ENCODE results near the gene PEX10. TPM values are rescaled to one million over a fixed set of nuclear protein-coding genes. Genes with fewer than 3 reads are reported as not detected.

PEX10 gene
- total RNA-seq, 5 donors from 2014 or later (not counting 1 experiment from before 2014, with no cell fraction given), result 11.7 to 13.2 (median 12.2) TPM

- H3K4me1 ChIP-seq (ENCODE audit: control insufficient read depth in 1 of 2, extremely low read depth in 1 of 2, insufficient read depth in 2 of 2, low read length in 2 of 2), result no peaks in the 10 kb centered on the region
- H3K27me3 ChIP-seq (replicated peaks in 1 of 2; ENCODE audit: control insufficient read depth in 2 of 2, extremely low read depth in 1 of 2, insufficient read depth in 2 of 2, low read length in 1 of 2), result peaks cover 0 to 4% of the 10 kb centered on the region in 2 experiments
- DNase-seq (no peak), ATAC-seq (replicated peaks in 1 of 4) (no peak)
- H3K36me3 ChIP-seq (ENCODE audit: control insufficient read depth in 2 of 2, extremely low read depth in 1 of 2, insufficient read depth in 1 of 2, low read length in 1 of 2), result no peaks in the 10 kb centered on the region
- no peaks in the 10 kb centered on the region for H3K4me1 Mint-ChIP-seq
- H3K4me3 Mint-ChIP-seq, result no peak overlapping the region
- H3K4me3 ChIP-seq (ENCODE audit: control insufficient read depth in 1 of 2, extremely low read depth in 1 of 2, low read length in 1 of 2), result no peak overlapping the region
- no peak overlapping the region for H3K27ac ChIP-seq (ENCODE audit: low read length)
- H3K27ac Mint-ChIP-seq, result no peak overlapping the region
- 91% methylated on average over 10 of the region's 23 CpGs for WGBS (ENCODE audit: insufficient coverage)
- no peaks in the 10 kb centered on the region for H3K9me3 Mint-ChIP-seq
- no peaks in the 10 kb centered on the region for H3K9me3 ChIP-seq
- POLR2A ChIA-PET, result no interaction called here
- CTCF ChIA-PET, result no interaction called here
- no peaks in the 10 kb centered on the region for H3K36me3 Mint-ChIP-seq
- H3K27me3 Mint-ChIP-seq, result peaks cover 0 to 5% of the 10 kb centered on the region in 2 donors
Observed at GRCh38 chr1:2449636-2450454, 37.5 kb upstream of the PEX10 start.

- no peak overlapping the region for H3K27ac ChIP-seq (ENCODE audit: low read length)
- Mint-ChIP-seq H3K27ac (no peak overlapping the region), H3K9me3 (no peaks in the 10 kb centered on the region), H3K4me3 (no peak overlapping the region), H3K27me3 (peaks cover 0 to 8% of the 10 kb centered on the region in 2 donors), H3K36me3 (no peaks in the 10 kb centered on the region), H3K4me1 (no peaks in the 10 kb centered on the region)
- WGBS (ENCODE audit: insufficient coverage), result 61% methylated on average over 14 of the region's 18 CpGs
- H3K36me3 ChIP-seq (ENCODE audit: control insufficient read depth in 2 of 2, extremely low read depth in 1 of 2, insufficient read depth in 1 of 2, low read length in 1 of 2), result no peaks in the 10 kb centered on the region
- ATAC-seq (replicated peaks in 1 of 4) (no peak), DNase-seq (no peak)
- ChIA-PET POLR2A (no interaction called here), CTCF (no interaction called here)
- no peaks in the 10 kb centered on the region for H3K9me3 ChIP-seq
- H3K4me1 ChIP-seq (ENCODE audit: control insufficient read depth in 1 of 2, extremely low read depth in 1 of 2, insufficient read depth in 2 of 2, low read length in 2 of 2), result peaks cover 0 to 7% of the 10 kb centered on the region in 2 experiments
- no peak overlapping the region for H3K4me3 ChIP-seq (ENCODE audit: control insufficient read depth in 1 of 2, extremely low read depth in 1 of 2, low read length in 1 of 2)
- H3K27me3 ChIP-seq (replicated peaks in 1 of 2; ENCODE audit: control insufficient read depth in 2 of 2, extremely low read depth in 1 of 2, insufficient read depth in 2 of 2, low read length in 1 of 2), result peaks cover 0 to 17% of the 10 kb centered on the region in 2 experiments
Observed at GRCh38 chr1:2448098-2448445, 35.7 kb upstream of the PEX10 start.

- H3K4me1 ChIP-seq (ENCODE audit: control insufficient read depth in 1 of 2, extremely low read depth in 1 of 2, insufficient read depth in 2 of 2, low read length in 2 of 2), result peaks cover 0 to 10% of the 10 kb centered on the region in 2 experiments
- Mint-ChIP-seq H3K36me3 (no peaks in the 10 kb centered on the region), H3K4me3 (no peak overlapping the region), H3K4me1 (no peaks in the 10 kb centered on the region), H3K9me3 (no peaks in the 10 kb centered on the region), H3K27ac (no peak overlapping the region), H3K27me3 (peaks cover 4 to 11% of the 10 kb centered on the region in 2 donors)
- ATAC-seq (replicated peaks in 1 of 4) (no peak), DNase-seq (no peak)
- CTCF ChIA-PET, result no interaction called here
- peaks cover 0 to 23% of the 10 kb centered on the region in 2 experiments for H3K27me3 ChIP-seq (replicated peaks in 1 of 2; ENCODE audit: control insufficient read depth in 2 of 2, extremely low read depth in 1 of 2, insufficient read depth in 2 of 2, low read length in 1 of 2)
- H3K36me3 ChIP-seq (ENCODE audit: control insufficient read depth in 2 of 2, extremely low read depth in 1 of 2, insufficient read depth in 1 of 2, low read length in 1 of 2), result no peaks in the 10 kb centered on the region
- POLR2A ChIA-PET, result no interaction called here
- no peak overlapping the region for H3K27ac ChIP-seq (ENCODE audit: low read length)
- H3K9me3 ChIP-seq, result no peaks in the 10 kb centered on the region
- H3K4me3 ChIP-seq (ENCODE audit: control insufficient read depth in 1 of 2, extremely low read depth in 1 of 2, low read length in 1 of 2), result no peak overlapping the region
- 71% methylated on average over 13 of the region's 23 CpGs for WGBS (ENCODE audit: insufficient coverage)
Observed at GRCh38 chr1:2447276-2448097, 35.1 kb upstream of the PEX10 start.

- POLR2A ChIA-PET, result no interaction called here
- H3K4me1 Mint-ChIP-seq, result no peaks in the 10 kb centered on the region
- no peak overlapping the region for H3K27ac ChIP-seq (ENCODE audit: low read length)
- H3K9me3 ChIP-seq, result no peaks in the 10 kb centered on the region
- DNase-seq (no peak), ATAC-seq (replicated peaks in 1 of 4) (no peak)
- H3K4me1 ChIP-seq (ENCODE audit: control insufficient read depth in 1 of 2, extremely low read depth in 1 of 2, insufficient read depth in 2 of 2, low read length in 2 of 2), result peaks cover 0 to 10% of the 10 kb centered on the region in 2 experiments
- H3K27ac Mint-ChIP-seq, result no peak overlapping the region
- 51% methylated on average over 4 of the region's 9 CpGs for WGBS (ENCODE audit: insufficient coverage)
- CTCF ChIA-PET, result no interaction called here
- H3K4me3 ChIP-seq (ENCODE audit: control insufficient read depth in 1 of 2, extremely low read depth in 1 of 2, low read length in 1 of 2), result no peak overlapping the region
- no peaks in the 10 kb centered on the region for H3K9me3 Mint-ChIP-seq
- H3K27me3 ChIP-seq (replicated peaks in 1 of 2; ENCODE audit: control insufficient read depth in 2 of 2, extremely low read depth in 1 of 2, insufficient read depth in 2 of 2, low read length in 1 of 2), result peaks cover 0 to 29% of the 10 kb centered on the region in 2 experiments
- no peak overlapping the region for H3K4me3 Mint-ChIP-seq
- no peaks in the 10 kb centered on the region for H3K36me3 ChIP-seq (ENCODE audit: control insufficient read depth in 2 of 2, extremely low read depth in 1 of 2, insufficient read depth in 1 of 2, low read length in 1 of 2)
- H3K36me3 Mint-ChIP-seq, result no peaks in the 10 kb centered on the region
- H3K27me3 Mint-ChIP-seq, result peaks cover 5 to 13% of the 10 kb centered on the region in 2 donors
Observed at GRCh38 chr1:2446861-2447260, 34.5 kb upstream of the PEX10 start.

- Mint-ChIP-seq H3K4me3 (no peak overlapping the region), H3K9me3 (no peaks in the 10 kb centered on the region), H3K27ac (no peak overlapping the region), H3K27me3 (peaks cover 5 to 13% of the 10 kb centered on the region in 2 donors), H3K4me1 (no peaks in the 10 kb centered on the region), H3K36me3 (no peaks in the 10 kb centered on the region)
- DNase-seq (no peak), ATAC-seq (replicated peaks in 1 of 4) (no peak)
- CTCF ChIA-PET, result no interaction called here
- no peak overlapping the region for H3K4me3 ChIP-seq (ENCODE audit: control insufficient read depth in 1 of 2, extremely low read depth in 1 of 2, low read length in 1 of 2)
- H3K27ac ChIP-seq (ENCODE audit: low read length), result no peak overlapping the region
- H3K9me3 ChIP-seq, result no peaks in the 10 kb centered on the region
- POLR2A ChIA-PET, result no interaction called here
- H3K27me3 ChIP-seq (replicated peaks in 1 of 2; ENCODE audit: control insufficient read depth in 2 of 2, extremely low read depth in 1 of 2, insufficient read depth in 2 of 2, low read length in 1 of 2), result peaks cover 0 to 34% of the 10 kb centered on the region in 2 experiments
- no peaks in the 10 kb centered on the region for H3K36me3 ChIP-seq (ENCODE audit: control insufficient read depth in 2 of 2, extremely low read depth in 1 of 2, insufficient read depth in 1 of 2, low read length in 1 of 2)
- peaks cover 0 to 10% of the 10 kb centered on the region in 2 experiments for H3K4me1 ChIP-seq (ENCODE audit: control insufficient read depth in 1 of 2, extremely low read depth in 1 of 2, insufficient read depth in 2 of 2, low read length in 2 of 2)
- 74% methylated on average over 8 of the region's 13 CpGs for WGBS (ENCODE audit: insufficient coverage)
Observed at GRCh38 chr1:2446394-2446793, 34.0 kb upstream of the PEX10 start.

- no peaks in the 10 kb centered on the region for H3K9me3 ChIP-seq
- no peaks in the 10 kb centered on the region for H3K36me3 Mint-ChIP-seq
- DNase-seq (no peak), ATAC-seq (replicated peaks in 1 of 4) (no peak)
- peaks cover 0 to 36% of the 10 kb centered on the region in 2 experiments for H3K27me3 ChIP-seq (replicated peaks in 1 of 2; ENCODE audit: control insufficient read depth in 2 of 2, extremely low read depth in 1 of 2, insufficient read depth in 2 of 2, low read length in 1 of 2)
- H3K27ac ChIP-seq (ENCODE audit: low read length), result no peak overlapping the region
- POLR2A ChIA-PET, result no interaction called here
- H3K4me3 ChIP-seq (ENCODE audit: control insufficient read depth in 1 of 2, extremely low read depth in 1 of 2, low read length in 1 of 2), result no peak overlapping the region
- H3K9me3 Mint-ChIP-seq, result no peaks in the 10 kb centered on the region
- no peak overlapping the region for H3K4me3 Mint-ChIP-seq
- CTCF ChIA-PET, result no interaction called here
- peaks cover 5 to 13% of the 10 kb centered on the region in 2 donors for H3K27me3 Mint-ChIP-seq
- WGBS (ENCODE audit: insufficient coverage), result 89% methylated on average over 14 of the region's 15 CpGs
- peaks cover 0 to 10% of the 10 kb centered on the region in 2 experiments for H3K4me1 ChIP-seq (ENCODE audit: control insufficient read depth in 1 of 2, extremely low read depth in 1 of 2, insufficient read depth in 2 of 2, low read length in 2 of 2)
- no peak overlapping the region for H3K27ac Mint-ChIP-seq
- no peaks in the 10 kb centered on the region for H3K36me3 ChIP-seq (ENCODE audit: control insufficient read depth in 2 of 2, extremely low read depth in 1 of 2, insufficient read depth in 1 of 2, low read length in 1 of 2)
- no peaks in the 10 kb centered on the region for H3K4me1 Mint-ChIP-seq
Observed at GRCh38 chr1:2445823-2446215, 33.5 kb upstream of the PEX10 start.

All from T-cell (primary cell).